HG02588 (cell line): ENCODE results near the gene CSMD2.

Experiments used
- ATAC-seq: cut with Tn5 transposase; IDR thresholded peaks from one replicate; pipeline ENCODE4 v1.9.1; 2021; ENCODE audit warnings: mild to moderate bottlenecking, moderate library complexity; ENCODE audit not compliant: unreplicated experiment

Gene CSMD2

DNA sequence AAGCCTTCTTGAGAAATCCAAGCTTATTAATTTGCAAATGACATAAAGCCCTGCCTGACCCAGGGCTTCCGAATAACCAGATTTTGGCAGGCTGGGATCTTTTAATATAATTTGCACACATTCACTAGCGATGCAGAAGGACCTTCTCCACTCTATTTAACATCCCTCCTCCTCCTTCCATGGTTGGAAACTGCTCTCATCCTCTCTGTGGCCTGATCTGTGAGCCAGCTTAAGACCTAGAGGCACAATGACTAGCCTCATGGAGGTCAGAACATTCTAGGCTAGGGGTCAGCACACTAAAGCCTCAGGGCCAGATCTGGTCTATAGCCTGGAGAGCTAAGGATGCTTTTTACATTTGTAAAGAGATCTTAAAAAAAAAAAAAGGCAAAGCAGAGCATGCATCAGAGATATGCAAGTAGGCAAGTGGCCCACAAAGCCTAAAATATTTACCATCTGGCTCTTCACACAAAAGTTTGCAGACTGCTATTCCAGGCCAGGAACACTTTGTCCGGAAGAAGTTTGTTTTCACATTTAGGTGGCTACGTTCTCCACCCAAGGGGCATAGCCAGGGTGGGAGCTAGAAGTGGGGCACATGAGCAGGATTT lies 439.4 kb downstream of the CSMD2 start:
- no peak for ATAC-seq

DNA sequence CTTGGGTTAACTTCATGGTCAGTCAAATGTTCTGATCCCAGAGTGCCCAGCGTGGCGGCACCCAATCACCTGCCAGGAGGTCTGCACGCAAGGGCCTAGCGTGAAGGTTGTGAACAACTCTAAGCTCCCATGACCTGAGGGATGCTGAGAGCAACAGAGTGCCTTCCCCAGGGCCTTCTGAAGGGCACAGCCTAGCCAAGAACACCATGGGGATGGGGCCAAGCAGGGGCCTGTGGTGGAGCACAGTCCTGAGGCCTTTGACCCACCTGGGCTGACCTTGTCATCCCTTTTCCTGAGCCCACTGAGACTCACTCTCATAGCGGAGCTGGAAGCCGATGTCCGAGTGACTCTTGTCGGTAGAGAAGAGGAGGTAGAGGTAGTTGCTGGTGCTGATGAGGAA lies 440.0 kb downstream of the CSMD2 start:
- ATAC-seq: no peak

DNA sequence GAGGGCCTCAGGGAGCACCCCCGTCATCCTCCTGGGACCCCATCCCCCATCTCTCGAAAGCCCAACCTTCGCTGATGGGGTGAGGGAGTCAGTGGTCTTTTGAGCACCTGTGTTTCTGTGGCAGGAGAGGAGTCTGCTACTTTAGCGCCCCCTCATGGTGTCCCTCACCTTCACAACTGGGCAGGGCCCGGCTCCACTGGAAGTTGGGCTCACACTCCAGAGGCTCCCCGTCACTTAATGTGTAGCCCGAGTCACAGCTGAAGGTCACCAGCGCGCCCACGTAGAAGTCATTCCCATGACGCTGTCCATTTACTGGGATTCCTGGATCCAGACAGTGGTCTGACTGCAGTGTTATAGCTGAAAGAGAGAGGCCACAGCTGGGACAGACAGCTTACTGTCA lies 440.7 kb downstream of the CSMD2 start:
- ATAC-seq: no peak

DNA sequence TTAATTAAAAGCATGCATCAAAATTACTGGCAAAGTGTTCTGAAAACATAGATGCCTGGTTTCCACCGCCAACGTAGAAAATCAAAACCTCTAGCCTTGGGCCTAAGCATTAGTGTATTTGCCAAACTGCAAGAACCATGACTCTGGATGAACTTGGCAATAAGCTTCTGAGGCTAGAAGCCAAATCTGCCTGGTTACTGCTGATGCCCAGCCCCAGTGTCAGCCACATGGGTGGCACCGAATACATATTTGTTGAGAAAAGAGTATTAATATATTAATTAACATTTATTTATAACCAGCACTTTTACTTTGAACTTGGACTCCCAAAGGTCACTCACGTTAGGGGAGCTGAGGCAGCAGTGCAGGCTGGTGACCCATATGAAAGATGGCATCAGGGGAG lies 441.8 kb downstream of the CSMD2 start:
- ATAC-seq: no peak

DNA sequence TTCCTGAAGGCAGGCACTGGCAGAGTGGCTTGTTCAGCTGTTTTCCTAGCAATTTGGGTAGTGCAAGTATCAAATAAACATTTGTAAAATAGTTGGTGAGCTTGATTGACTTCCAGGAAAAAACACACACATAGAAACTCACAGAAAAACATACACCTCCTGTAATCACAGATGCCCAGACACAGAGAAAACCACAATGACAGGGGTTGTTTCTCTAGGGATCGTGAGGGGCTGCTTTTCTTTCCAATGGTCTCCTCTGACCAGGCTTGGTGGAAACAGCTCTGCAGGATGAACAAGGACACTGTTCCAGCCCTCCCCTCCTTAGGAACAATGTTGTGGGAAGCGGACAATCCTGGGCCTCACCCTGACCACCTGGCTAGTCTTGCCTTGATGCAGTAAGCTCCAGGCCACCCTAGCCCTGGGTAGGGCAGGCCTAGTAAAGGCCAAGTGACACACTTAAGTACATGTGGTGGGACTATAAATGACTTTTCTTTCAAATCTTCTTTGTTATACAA lies 443.7 kb downstream of the CSMD2 start:
- ATAC-seq: no peak

DNA sequence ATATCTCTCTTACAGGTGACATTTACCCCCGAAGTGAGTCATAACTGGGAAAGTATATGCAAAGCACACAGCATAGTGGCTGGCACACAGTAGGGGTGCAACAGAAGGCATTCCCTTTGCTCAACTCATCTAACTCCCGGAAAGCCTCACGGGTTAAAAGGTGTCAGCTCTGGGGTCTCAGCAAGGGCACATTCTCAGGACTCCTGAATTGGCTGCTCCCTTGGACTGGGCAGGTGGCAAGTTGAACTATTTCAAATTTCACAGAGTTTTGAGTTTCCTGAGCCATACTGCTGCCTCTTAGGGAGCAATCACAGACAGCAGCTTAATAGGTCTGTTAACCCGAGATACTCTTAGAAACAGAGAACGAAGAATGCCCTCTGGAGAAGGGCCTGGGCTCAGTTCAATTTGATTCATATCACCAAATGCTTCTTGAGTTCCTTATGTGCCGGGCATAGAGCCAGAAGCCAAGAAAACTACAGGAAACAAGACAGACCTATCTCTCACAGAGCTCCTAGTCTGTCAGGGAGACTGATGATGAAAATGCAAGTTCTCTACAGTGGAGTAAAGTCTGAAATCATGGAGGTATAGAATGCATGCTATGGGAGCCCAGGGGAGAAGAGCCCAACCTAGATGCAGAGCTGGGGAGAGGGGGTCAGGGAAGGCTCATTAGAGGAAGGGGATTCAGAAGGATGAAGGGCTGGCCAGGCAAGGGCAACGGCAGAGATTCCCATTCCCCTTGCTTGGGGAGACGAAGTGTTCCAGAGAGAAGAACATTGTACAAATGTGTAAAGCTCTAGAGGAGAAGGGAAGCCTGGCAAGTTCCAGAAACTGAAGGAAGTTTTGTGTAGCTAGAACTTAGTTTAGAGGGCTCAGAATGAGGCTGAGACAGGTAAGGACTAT lies 445.0 kb downstream of the CSMD2 start:
- no peak for ATAC-seq

DNA sequence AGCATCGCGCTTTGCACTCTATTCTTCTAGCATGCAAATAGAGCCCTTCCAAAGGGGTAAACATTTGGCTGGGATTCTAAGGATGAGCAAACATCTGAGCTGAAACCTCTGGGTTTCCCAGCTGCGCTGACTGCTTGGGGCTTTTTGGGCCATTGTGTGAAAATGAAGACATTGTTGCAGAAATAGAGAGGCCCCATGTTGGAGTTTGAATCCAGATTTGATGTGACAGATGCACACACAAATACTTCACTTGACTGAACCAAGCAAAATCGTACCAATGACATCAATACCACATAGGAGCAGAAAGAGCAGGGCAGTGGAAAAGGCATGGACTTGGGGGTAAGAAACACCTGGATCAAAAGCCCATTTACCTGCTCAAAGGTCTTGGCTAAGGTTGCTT lies 445.7 kb downstream of the CSMD2 start:
- no peak for ATAC-seq

DNA sequence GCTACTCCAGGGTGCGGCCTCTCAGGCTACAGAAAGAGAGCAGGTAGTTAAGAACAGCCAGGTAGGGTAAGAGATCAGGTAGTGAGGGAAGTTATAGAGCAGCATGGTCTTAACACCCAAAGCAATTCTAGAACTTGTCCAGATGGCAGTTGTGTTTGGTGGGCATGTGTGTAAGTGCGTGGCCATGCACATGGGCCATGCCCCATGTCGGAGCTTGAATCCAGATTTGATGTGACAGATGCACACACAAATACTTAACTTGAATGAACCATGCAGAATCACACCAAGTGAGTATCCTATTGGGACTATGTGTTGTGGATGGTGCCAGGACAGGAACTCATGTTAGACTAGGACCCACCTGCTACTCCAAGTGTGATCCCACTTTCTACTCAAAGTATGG lies 446.8 kb downstream of the CSMD2 start:
- no peak for ATAC-seq

DNA sequence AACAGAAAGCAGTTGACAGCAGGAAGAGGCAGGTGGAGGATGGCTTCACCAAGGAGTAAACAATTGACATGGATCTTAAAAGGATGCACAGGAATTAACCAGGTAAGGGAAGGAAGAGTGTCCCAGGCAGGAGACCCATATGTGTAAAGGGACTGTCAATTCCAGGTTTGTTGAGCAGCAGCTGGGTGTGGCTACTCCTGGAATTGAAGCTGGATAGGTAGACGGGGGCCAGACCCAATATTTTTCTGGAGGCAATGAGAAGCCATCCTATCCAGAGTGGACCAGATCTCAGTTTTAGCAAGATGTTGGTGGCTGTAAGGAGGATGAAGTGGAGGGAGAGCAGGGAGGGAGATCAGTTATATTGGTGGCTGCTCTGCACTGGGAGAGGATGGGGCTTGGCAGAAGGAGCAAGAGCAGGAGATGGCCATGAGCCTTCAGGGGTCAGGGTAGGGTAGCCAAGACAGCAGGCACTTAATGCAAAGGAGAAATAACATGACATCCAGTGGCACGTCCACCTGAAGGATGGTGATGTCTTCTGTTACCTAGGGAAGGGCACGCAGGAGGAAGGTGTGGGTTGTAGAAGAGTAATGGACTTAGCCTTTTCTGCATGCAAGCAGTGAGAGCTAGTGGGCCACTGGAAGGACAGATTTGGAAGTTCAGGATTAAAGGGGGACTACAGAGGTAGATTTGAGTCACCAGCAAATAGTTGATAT lies 447.9 kb downstream of the CSMD2 start:
- ATAC-seq: no peak

DNA sequence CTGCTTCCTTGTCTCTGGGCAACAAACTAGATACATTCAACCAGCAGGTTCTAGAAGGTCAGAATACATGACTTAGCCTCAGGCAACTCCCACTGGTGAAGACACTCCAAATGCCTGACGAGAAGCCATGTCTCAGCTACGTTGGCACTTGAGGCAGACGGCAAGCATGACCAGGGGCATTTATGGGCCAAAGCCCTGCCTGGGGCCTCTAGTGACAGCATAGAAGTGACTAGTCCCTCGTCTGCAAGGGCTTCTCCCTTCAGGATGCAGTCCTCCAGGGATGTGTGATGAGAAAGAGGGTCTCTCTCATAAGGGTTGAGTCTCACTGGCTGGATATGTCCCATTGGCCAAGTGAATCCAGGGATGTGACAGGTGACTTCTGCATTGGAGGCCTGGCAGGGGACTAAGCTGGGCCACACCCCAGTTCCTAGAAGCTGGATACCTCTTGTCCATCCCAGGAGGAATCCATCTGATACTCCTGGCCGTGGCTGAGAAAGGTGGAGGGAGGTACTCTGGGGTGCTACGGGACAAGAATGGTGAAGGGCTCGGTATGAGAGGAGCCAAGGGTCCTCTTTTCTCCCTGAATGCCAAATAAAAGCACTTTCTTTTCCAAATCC lies 449.7 kb downstream of the CSMD2 start:
- ATAC-seq: no peak

DNA sequence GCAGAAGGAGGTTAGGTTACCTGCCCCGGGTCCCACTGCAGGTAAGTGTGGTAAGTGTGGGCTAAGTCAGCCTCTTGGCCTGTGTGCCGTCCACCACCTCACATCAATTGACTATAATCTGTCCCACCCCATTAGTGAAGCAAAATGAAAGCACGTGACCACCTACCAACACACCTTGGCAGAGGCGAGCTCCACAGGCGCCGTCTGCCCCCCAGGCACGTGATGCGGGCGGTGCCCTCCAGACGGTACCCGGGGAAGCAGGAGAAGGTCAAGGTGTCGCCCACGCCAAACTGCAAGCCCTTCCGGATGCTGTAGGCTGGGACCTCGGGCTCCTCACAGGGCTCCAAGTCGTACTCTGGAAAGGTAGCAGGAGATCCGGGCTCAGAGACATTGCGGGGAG lies 450.6 kb downstream of the CSMD2 start:
- no peak for ATAC-seq

DNA sequence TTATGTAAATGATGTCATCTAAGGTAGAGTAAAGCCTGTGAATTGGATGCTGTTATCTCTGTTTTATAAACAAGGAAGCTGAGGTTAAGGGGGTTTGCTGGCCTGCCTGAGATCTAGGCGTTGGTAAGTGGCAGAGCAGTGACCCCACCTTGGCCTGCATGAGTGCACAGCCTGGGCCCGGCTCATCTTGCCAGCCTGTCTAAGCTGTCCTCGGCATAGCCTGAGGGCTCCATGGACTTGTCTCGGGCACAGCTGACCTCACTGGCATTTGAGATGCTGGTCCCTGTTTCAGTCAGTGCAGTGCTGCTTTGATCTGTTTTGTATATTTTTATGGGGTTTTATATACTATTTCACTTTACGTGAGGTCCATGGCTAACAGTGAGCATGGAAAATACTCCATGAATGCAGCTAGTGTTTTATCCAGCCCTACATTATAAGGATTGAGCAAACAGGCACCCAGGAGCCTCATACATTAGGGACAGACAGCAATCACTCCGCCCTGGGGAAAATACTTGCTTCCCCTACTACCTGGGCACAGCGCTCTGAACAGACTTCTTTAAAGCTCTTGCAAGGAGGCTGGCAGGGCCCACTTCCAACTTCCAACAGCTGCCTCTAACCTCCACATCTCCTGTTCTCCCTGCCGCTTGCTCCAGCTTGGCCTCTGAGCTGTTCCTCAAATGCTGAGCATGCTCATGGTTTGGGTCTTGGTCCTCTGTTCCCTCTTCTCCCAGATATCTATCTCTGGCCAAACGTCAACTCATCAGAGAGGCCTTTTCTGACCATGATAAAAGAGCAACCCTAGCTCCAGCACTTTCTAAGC lies 451.8 kb downstream of the CSMD2 start:
- no peak for ATAC-seq

DNA sequence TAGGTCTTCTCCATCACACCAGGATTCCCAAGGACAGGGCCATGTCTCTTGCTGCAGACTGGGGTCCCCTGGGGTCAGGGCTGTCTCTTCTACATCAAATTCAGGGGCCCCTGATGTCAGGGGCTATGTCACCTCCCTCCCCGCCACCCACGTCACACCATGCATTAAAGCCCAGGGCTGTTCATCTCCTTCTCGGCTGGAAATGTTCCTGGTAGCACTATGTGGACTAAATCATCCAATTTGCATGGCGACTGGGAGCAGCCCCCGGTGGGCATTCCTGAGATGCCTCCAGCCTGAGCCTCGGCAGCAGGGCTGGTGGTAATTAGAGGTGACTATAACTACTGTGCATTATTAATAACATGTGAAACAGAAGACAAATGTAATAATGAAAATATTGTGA lies 452.8 kb downstream of the CSMD2 start:
- ATAC-seq: no peak

DNA sequence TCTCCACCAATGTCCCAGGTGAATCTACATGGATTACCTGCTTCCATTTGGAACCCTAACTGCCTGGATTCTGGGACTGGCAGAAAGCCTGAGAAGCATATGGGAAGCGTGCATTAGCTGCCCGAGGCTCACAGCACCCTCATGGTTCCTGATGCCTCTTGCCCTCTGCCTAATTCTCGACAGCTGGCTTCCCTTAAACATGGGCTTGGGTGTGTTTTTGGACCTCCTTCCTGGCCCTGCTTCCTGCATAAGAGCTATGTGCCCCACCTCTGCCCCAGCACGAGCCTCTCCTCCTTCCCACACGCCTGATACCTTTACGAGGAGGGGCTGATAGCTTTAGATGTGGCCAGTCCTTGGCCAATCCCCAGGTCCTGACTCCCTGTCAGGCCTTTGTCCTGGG lies 453.5 kb downstream of the CSMD2 start:
- ATAC-seq: no peak

DNA sequence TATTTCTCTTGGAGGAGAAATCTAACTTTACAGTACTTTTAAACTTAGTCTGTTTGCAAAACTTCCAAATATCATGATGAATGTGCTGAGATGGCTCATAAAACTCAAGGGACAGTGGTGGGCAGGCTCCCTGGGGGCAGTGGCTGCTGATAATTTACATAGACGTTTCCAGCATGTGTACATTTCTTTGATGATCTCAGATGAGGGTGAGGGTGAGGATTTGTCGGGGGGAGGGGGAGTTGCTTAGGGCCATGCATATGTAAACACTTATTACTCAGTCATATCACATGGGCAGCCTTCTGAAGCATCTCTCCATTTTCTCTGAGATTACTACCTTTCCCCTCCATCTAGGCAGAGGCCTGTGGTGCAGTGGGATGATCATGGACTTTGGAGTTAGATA lies 454.1 kb downstream of the CSMD2 start:
- no peak for ATAC-seq

DNA sequence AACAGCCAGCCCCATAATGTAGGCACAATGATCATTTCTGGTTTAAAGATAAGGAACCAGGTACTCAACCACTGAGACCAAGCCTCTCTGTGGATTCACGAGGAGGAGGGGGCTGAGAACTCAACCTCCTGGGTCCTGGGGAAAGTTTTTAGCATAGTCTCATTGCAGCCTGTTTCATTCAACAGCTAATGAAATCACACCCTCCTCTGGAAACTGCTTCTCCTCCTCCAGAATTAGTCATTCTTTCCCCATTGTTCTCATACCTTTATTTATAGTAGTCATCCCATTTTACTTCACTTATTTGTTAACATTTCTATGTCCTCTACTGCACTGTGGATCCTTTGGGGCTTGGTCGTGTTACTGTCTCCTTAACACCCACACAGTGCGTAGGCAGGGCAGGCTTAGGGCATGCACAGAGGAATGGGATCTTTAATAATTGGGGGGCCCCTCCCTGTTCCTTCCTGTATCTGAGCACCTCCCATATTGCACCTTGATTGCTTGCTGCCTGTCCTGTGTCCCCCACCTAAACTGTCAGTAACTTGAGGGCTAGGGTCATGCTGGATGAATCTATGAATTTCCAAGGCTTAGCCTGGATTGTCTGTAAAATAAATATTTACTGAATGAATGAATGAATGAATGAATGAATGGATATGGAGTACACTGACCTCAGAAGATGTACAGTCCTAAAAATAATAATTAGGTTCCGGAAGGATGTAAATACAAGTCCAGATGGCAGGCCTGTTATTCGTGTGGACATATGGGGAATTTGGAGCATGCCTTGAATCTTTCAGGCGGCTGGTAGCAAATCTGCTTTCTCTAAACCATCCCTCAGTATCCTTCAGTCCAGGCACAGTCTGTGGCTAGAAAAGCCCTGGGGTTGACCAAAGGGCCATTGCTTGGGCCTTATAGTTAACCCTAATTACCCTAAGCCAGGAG lies 455.0 kb downstream of the CSMD2 start:
- ATAC-seq: no peak

DNA sequence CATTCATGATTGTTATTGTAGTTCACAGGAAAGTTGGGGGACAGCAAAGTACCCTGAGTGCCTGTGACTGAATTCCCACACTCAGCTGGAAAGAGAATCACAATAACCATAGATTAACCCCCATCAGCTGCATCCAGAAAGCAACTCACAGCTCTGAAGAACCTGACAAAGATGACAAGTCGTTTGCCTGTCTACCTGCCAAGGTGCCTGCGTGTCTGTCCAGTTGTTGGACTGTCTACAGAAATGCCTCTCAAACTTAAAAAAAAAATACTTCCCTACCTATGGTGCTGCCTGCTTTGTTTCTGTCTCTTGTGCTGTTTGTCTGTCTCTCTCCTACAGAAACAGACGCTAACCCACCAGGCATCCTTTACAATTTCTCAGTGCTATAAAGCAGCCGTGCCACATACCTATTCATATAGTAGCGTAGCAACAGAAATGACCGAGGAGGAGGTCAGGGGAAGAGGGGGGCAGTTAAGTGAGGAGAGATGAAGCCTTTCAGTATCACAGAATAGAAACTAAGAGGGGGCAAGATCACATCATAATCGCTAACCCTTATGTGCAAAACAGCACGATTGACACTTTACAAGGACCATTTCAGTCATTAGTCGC lies 455.8 kb downstream of the CSMD2 start:
- ATAC-seq: no peak

DNA sequence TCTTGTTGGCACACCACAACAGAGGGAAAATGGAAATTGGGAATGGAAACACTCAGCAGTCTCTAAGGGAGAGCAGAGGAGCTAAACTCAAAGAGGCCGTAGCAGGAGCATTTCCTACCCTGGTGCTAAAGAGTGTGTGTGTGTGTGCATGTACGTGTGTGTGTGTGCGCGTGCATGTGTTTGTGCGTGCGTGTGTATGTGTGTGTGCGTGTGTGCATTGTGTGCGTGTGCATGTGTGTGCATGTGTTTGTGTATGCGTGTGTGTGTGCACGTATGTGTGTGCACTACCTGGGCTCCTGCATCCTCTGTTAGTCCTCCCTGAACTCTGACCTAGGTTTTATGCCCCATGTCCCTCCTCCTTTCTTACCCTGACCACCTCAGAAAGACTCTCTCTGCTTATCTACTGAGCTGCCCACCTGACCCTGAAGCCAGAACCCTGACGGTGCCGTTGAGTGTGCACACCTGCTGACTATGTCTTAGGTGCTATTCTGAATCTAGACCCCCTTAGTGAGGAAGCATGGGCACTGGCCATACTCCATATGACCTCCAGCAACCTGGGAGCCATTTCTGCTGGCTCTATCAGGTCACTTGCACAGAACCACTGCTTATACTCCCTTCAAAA lies 458.3 kb downstream of the CSMD2 start:
- ATAC-seq: no peak

DNA sequence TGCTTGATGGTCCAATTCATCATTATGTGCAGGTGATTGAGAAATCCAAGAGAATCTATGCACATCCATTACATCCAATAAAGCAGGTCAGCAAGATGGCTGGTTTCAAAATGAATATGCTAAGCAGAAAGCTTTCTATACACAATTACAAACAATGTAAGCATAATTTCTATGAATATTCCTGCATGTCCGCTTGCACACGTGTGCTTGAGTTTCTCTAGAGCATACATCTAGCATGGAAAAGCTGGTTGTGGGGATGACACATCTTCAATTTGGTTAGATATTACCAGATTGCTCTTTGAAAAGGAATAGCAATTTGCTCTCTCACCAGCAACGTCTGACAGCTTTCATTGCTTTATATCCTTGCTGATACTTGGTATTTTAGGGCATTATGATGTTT lies 461.6 kb downstream of the CSMD2 start:
- no peak for ATAC-seq
